Neural cell (in vitro differentiated cells): ENCODE measurements around the gene PLA1A. TPM values are rescaled to one million over a fixed set of nuclear protein-coding genes. Genes with fewer than 3 reads are reported as not detected.

Experiments used
- H2AFZ ChIP-seq: fragments of 200-600, 300-800 bp; sonication (generic), shearing (Covaris generic); 2 replicates; pipeline ENCODE4 v1.6.0; 2014; ENCODE audit warnings: low read depth, mild to moderate bottlenecking, antibody characterized with exemption, low read length, moderate library complexity
- H3F3A ChIP-seq: fragments of 200-600 bp; shearing (Covaris generic); 2 replicates; pipeline ENCODE4 v1.6.1; 2016; ENCODE audit warnings: mild to moderate bottlenecking, moderate library complexity, mixed read lengths, antibody characterized with exemption, low read length; ENCODE audit not compliant: insufficient read depth, poor library complexity, severe bottlenecking
- H3K27ac ChIP-seq: fragments of 200-600, 300-800 bp; sonication (generic), shearing (Covaris generic); 2 replicates; pipeline ENCODE4 v1.5.1; 2014; ENCODE audit warnings: mild to moderate bottlenecking, low read length, moderate library complexity
- H3K27me3 ChIP-seq: fragments of 300-800, 200-600 bp; sonication (generic), shearing (Covaris generic); 2 replicates; pipeline ENCODE4 v1.6.0; 2014; ENCODE audit warnings: mild to moderate bottlenecking, low read depth, low read length, moderate library complexity; ENCODE audit not compliant: insufficient read depth
- H3K36me3 ChIP-seq: fragments of 300-800, 200-600 bp; sonication (generic), shearing (Covaris generic); 2 replicates; pipeline ENCODE4 v1.5.1; 2014; ENCODE audit warnings: mild to moderate bottlenecking, antibody characterized with exemption, low read length, moderate library complexity; ENCODE audit not compliant: insufficient read depth
- H3K4me2 ChIP-seq: fragments of 300-800, 200-600 bp; sonication (generic), shearing (Covaris generic); 2 replicates; pipeline ENCODE4 v1.6.0; 2014; ENCODE audit warnings: mild to moderate bottlenecking, low read length
- H3K4me3 ChIP-seq: fragments of 300-800, 200-600 bp; sonication (generic), shearing (Covaris generic); 2 replicates; pipeline ENCODE4 v1.5.1; 2014; ENCODE audit warnings: mild to moderate bottlenecking, low read length, moderate library complexity
- H3K79me2 ChIP-seq: fragments of 200-600 bp; shearing (Covaris generic); replicated peaks from 2 replicates; pipeline ENCODE4 v1.6.0; 2014; ENCODE audit warnings: mild to moderate bottlenecking, low read length, moderate library complexity; ENCODE audit not compliant: insufficient read depth
- H3K9ac ChIP-seq: fragments of 300-800, 200-600 bp; sonication (generic), shearing (Covaris generic); 2 replicates; pipeline ENCODE4 v1.6.1; 2016; ENCODE audit warnings: mild to moderate bottlenecking, low read length, mixed read lengths
- H3K9me2 ChIP-seq: fragments of 200-600 bp; shearing (Covaris generic); 2 replicates; pipeline ENCODE4 v1.6.1; 2016; ENCODE audit warnings: mild to moderate bottlenecking, low read length, mixed read lengths; ENCODE audit not compliant: insufficient read depth
- H3K9me3 ChIP-seq: fragments of 200-600, 300-800 bp; sonication (generic), shearing (Covaris generic); 2 replicates; pipeline ENCODE4 v1.6.1; 2016; ENCODE audit warnings: mild to moderate bottlenecking, mixed run types, low read length, moderate library complexity, mixed read lengths
- H4K20me1 ChIP-seq: fragments of 200-600 bp; shearing (Covaris generic); 2 replicates; pipeline ENCODE4 v1.6.1; 2016; ENCODE audit warnings: mild to moderate bottlenecking, mixed run types; ENCODE audit not compliant: insufficient read depth
- EP300 ChIP-seq: fragments of 450-650 bp; conservative IDR thresholded peaks from 2 replicates; pipeline ENCODE4 v1.6.1; 2014; ENCODE audit warnings: antibody characterized with exemption, mild to moderate bottlenecking, moderate library complexity; ENCODE audit not compliant: poor library complexity, severe bottlenecking
- EZH2 ChIP-seq: fragments of 200-600, 300-800 bp; shearing (Covaris generic), sonication (generic); IDR thresholded peaks from 2 replicates; pipeline ENCODE4 v1.6.1; 2014; ENCODE audit warnings: antibody characterized with exemption, low read length, borderline replicate concordance, mild to moderate bottlenecking; ENCODE audit not compliant: insufficient read depth, poor library complexity, severe bottlenecking
- MXI1 ChIP-seq: fragments of 450-650 bp; conservative IDR thresholded peaks from 2 replicates; pipeline ENCODE4 v1.6.1; 2014; ENCODE audit warnings: antibody characterized with exemption, mild to moderate bottlenecking; ENCODE audit not compliant: poor library complexity, severe bottlenecking
- POLR2AphosphoS5 ChIP-seq: IDR thresholded peaks from 2 replicates; pipeline ENCODE4 v1.6.1; 2012
- RAD21 ChIP-seq: fragments of 450-650 bp; conservative IDR thresholded peaks from 2 replicates; pipeline ENCODE4 v1.6.1; 2014; ENCODE audit warnings: antibody characterized with exemption, mild to moderate bottlenecking, moderate library complexity
- REST ChIP-seq: IDR thresholded peaks from 2 replicates; pipeline ENCODE4 v1.6.1; 2012; ENCODE audit warnings: borderline replicate concordance
- SMC3 ChIP-seq: fragments of 450-650 bp; conservative IDR thresholded peaks from 2 replicates; pipeline ENCODE4 v1.6.1; 2014; ENCODE audit warnings: antibody characterized with exemption, mild to moderate bottlenecking, moderate library complexity; ENCODE audit not compliant: poor library complexity
- TAF1 ChIP-seq: IDR thresholded peaks from 2 replicates; pipeline ENCODE4 v1.6.1; 2012; ENCODE audit warnings: low read depth
- polyA plus RNA-seq: library from polyadenylated mRNA; depleted of rRNA; stranded (reverse); fragments of >200 nt; gene quantifications from 2 replicates; pipeline ENCODE4 v1.2.3, GENCODE V29; 2014
- TF ChIP-seq, protein P1 (sequence below): fragments of 450-650 bp; IDR thresholded peaks from 2 replicates; pipeline ENCODE4 v1.5.1; 2014; ENCODE audit warnings: antibody characterized with exemption, mild to moderate bottlenecking, moderate library complexity; ENCODE audit not compliant: poor library complexity, severe bottlenecking

Gene PLA1A
- polyA plus RNA-seq, 1 donor from 2014 or later: not detected

DNA sequence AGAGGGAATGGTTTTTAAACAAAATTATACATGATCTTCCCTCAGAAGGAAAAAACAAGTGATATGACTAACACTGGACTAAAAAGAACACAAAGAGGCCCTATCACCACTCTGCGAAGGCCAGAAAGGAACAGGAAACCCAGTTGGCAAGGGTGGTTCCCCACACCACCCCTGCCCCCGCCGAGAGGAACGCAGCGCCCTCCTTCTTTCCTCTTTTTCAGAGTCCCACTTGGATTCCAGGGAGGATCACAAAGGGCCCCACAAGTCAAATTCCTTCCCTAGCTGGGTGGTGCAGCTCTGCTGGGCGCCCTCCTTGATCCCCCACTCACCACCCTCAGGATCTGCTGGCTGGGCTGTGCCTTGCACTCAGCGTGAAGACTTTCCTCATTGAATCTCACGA is 29.8 kb downstream of the PLA1A start:
- Histone ChIP-seq H3K27ac (no peak overlapping the region), H3F3A (no peaks in the 10 kb centered on the region), H3K4me2 (no peak overlapping the region), H3K9me2 (no peaks in the 10 kb centered on the region), H3K27me3 (no peaks in the 10 kb centered on the region), H2AFZ (no peak overlapping the region), H3K36me3 (no peaks in the 10 kb centered on the region), H3K9me3 (no peaks in the 10 kb centered on the region), H3K4me3 (no peak overlapping the region), H3K79me2 (no peaks in the 10 kb centered on the region), H3K9ac (no peak overlapping the region), H4K20me1 (no peaks in the 10 kb centered on the region)
- TF ChIP-seq, protein P1, sequence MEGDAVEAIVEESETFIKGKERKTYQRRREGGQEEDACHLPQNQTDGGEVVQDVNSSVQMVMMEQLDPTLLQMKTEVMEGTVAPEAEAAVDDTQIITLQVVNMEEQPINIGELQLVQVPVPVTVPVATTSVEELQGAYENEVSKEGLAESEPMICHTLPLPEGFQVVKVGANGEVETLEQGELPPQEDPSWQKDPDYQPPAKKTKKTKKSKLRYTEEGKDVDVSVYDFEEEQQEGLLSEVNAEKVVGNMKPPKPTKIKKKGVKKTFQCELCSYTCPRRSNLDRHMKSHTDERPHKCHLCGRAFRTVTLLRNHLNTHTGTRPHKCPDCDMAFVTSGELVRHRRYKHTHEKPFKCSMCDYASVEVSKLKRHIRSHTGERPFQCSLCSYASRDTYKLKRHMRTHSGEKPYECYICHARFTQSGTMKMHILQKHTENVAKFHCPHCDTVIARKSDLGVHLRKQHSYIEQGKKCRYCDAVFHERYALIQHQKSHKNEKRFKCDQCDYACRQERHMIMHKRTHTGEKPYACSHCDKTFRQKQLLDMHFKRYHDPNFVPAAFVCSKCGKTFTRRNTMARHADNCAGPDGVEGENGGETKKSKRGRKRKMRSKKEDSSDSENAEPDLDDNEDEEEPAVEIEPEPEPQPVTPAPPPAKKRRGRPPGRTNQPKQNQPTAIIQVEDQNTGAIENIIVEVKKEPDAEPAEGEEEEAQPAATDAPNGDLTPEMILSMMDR: no peak
- TF ChIP-seq REST: no peak
- TF ChIP-seq POLR2AphosphoS5: no peak
- no peak for TF ChIP-seq TAF1
- no peak for TF ChIP-seq EZH2
- TF ChIP-seq EP300: no peak
- no peak for TF ChIP-seq SMC3

- TF ChIP-seq RAD21 (no peak), REST (no peak), SMC3 (no peak), TAF1 (no peak), EZH2 (no peak), EP300 (no peak), MXI1 (no peak), POLR2AphosphoS5 (no peak)
- TF ChIP-seq, protein P1: no peak
- Histone ChIP-seq H3F3A (no peaks in the 10 kb centered on the region), H3K4me2 (no peak overlapping the region), H2AFZ (no peak overlapping the region), H3K9me2 (no peaks in the 10 kb centered on the region), H4K20me1 (no peaks in the 10 kb centered on the region), H3K79me2 (no peaks in the 10 kb centered on the region), H3K27ac (no peak overlapping the region), H3K27me3 (no peaks in the 10 kb centered on the region), H3K9me3 (no peaks in the 10 kb centered on the region), H3K9ac (no peak overlapping the region), H3K4me3 (no peak overlapping the region), H3K36me3 (no peaks in the 10 kb centered on the region)
Observed at GRCh38 chr3:119628390-119628789, 30.7 kb downstream of the PLA1A start.
